Adrenal gland (tissue), 12 donors: ENCODE data around the gene EMID1. TPM values are rescaled to one million over a fixed set of nuclear protein-coding genes. Genes with fewer than 3 reads are reported as not detected.
A peak's percentile ranks its signal among the peaks of the same experiment; 100 is the strongest.

Experiments
- DNase-seq, 7 donors: peaks; one replicate each; pipeline ENCODE4 v3.0.0-alpha.2; 2019 to 2020
- H3K27ac ChIP-seq, 5 donors: fragments of 200-600 bp; sonication (generic) in 4 of 5; 1 replicate in 3 of 5; 2 replicates in 2 of 5; pipeline versions ENCODE4 v1.5.1 to v1.8.0; 2016 to 2020; ENCODE audit warnings: mild to moderate bottlenecking in 1 of 5
- H3K27me3 ChIP-seq: fragments of 200-600 bp; 2 replicates; pipeline ENCODE4 v1.8.0; 2021
- H3K36me3 ChIP-seq, 2 donors: fragments of 200-600 bp; replicated peaks in 1 of 2; 1 replicate in 1 of 2; 2 replicates in 1 of 2; pipeline versions ENCODE4 v1.5.1 to v1.8.0; 2018 to 2022
- H3K4me1 ChIP-seq, 2 donors: fragments of 200-600 bp; replicated peaks in 1 of 2; 1 replicate in 1 of 2; 2 replicates in 1 of 2; pipeline versions ENCODE4 v1.5.1 to v1.8.0; 2018 to 2021
- H3K4me3 ChIP-seq, 4 donors: fragments of 200-600 bp; sonication (generic) in 3 of 4; one replicate each; pipeline ENCODE4 v1.5.1; 2016 to 2018
- H3K9me3 ChIP-seq, 3 donors: fragments of 200-600 bp; sonication (generic) in 1 of 3; replicated peaks in 1 of 3; 1 replicate in 2 of 3; 2 replicates in 1 of 3; pipeline versions ENCODE4 v1.5.1 to v1.8.0; 2016 to 2021
- POLR2A ChIP-seq, 2 donors: fragments of 450-650 bp; IDR thresholded peaks; one replicate each; pipeline ENCODE4 v1.6.1; 2017; ENCODE audit warnings: antibody characterized with exemption in 2 of 2, mild to moderate bottlenecking in 2 of 2, moderate library complexity in 1 of 2
- WGBS, 4 donors: extraction: QIAGEN DNeasy Blood & Tissue Kit in 2 of 4; methylation state at CpG; one replicate each; pipeline versions ENCODE4 v1.1.5 to v1.1.7; 2013 to 2017; 5-methylcytosine and 5-hydroxymethylcytosine counted together
- intact Hi-C, 2 donors: fragments of 100-400 bp; cut with DNase I; formaldehyde crosslinking; loops; one replicate each; pipeline versions ENCODE4 v1.14.1 to v1.15.0; 2022 to 2023
- polyA plus RNA-seq, 3 donors: library from polyadenylated mRNA; stranded (reverse); fragments of 200-250 nt in 2 of 3; fragments of 350-450 nt in 1 of 3; fragmentation: Illumina TruSeq in 1 of 3; extraction: RNeasy Lipid Tissue Mini Kit (QIAGEN cat#74804) in 1 of 3; gene quantifications; one replicate each; pipeline ENCODE4 v1.2.3, GENCODE V29; 2013 to 2014
- total RNA-seq, 9 donors: library from RNA; depleted of rRNA in 4 of 9; stranded (reverse); fragments of >200 nt in 4 of 9; fragments of 120-200 nt in 1 of 9; fragmentation: NEBNext Ultra II Directional in 1 of 9; extraction: Animal tissue kit (Norgen Biotek cat#: 25700) in 1 of 9; gene quantifications; one replicate each; pipeline versions ENCODE4 v1.1.0 to v1.2.4, GENCODE V29; 2013 to 2023
- TF ChIP-seq, protein P1 (sequence below), 6 experiments: fragments of 450-650 bp in 4 of 6; fragments of 200-600 bp in 2 of 6; sonication (generic) in 1 of 6; IDR thresholded peaks; 1 replicate in 5 of 6; 2 replicates in 1 of 6; pipeline versions ENCODE4 v1.5.1 to v1.8.0; 2016 to 2021; ENCODE audit warnings: antibody characterized with exemption in 6 of 6, mild to moderate bottlenecking in 2 of 6, moderate library complexity in 1 of 6
- donor health status: healthy with polysubstance abuse.
- donor health status: Bipolar disorder and iron deficiency.
- donor health status: DM: yes; HTN: yes; CAD: no.
- donor health status: DM: no; HTN: no; CAD: no.
- donor health status: DM: no; HTN: no; CAD: no.
- donor health status: DM: yes; HTN: yes; CAD: no.

EMID1 gene
- total and polyA plus RNA-seq, 12 donors = 2.5 to 70.9 (median 38.7) TPM

DNA sequence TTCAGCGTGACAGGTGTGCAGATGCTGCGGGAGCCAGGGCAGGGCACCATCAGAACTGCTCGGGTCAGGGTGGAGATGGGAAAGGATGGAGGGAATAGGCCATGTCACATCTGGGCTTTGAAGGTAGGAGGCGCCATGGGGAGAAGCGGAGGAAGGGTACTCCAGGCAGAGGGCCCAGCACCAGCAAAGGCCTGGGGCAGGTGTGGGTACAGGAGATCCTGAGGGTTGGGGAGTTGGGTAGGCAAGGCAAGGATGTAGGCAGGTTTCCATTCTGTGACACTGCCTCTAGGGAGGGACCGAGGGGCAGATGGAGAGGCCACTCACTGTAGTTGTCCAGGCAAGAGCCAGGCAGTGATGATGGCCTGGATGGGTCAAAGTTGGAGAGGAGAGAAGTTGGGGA lies 8.5 kb downstream of the EMID1 start:
- whole genome bisulfite sequencing, 4 donors = 96 to 98% (median 97%) methylated on average over 6 of the region's 6 CpGs
- peaks cover 13 to 24% of the 10 kb centered on the region in 2 donors for H3K4me1 ChIP-seq
- no peaks in the 10 kb centered on the region for H3K9me3 ChIP-seq
- no peak for DNase-seq
- no peaks in the 10 kb centered on the region for H3K27me3 ChIP-seq
- H3K27ac ChIP-seq = no peak overlapping the region
- intact Hi-C loops = no loop called here
- no peaks in the 10 kb centered on the region for H3K36me3 ChIP-seq
- TF ChIP-seq, protein P1, sequence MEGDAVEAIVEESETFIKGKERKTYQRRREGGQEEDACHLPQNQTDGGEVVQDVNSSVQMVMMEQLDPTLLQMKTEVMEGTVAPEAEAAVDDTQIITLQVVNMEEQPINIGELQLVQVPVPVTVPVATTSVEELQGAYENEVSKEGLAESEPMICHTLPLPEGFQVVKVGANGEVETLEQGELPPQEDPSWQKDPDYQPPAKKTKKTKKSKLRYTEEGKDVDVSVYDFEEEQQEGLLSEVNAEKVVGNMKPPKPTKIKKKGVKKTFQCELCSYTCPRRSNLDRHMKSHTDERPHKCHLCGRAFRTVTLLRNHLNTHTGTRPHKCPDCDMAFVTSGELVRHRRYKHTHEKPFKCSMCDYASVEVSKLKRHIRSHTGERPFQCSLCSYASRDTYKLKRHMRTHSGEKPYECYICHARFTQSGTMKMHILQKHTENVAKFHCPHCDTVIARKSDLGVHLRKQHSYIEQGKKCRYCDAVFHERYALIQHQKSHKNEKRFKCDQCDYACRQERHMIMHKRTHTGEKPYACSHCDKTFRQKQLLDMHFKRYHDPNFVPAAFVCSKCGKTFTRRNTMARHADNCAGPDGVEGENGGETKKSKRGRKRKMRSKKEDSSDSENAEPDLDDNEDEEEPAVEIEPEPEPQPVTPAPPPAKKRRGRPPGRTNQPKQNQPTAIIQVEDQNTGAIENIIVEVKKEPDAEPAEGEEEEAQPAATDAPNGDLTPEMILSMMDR (IDR thresholded peaks at IDR 0.05) = no peak
- no peak for TF ChIP-seq POLR2A (IDR thresholded peaks at IDR 0.05)
- H3K4me3 ChIP-seq = no peak overlapping the region

DNA sequence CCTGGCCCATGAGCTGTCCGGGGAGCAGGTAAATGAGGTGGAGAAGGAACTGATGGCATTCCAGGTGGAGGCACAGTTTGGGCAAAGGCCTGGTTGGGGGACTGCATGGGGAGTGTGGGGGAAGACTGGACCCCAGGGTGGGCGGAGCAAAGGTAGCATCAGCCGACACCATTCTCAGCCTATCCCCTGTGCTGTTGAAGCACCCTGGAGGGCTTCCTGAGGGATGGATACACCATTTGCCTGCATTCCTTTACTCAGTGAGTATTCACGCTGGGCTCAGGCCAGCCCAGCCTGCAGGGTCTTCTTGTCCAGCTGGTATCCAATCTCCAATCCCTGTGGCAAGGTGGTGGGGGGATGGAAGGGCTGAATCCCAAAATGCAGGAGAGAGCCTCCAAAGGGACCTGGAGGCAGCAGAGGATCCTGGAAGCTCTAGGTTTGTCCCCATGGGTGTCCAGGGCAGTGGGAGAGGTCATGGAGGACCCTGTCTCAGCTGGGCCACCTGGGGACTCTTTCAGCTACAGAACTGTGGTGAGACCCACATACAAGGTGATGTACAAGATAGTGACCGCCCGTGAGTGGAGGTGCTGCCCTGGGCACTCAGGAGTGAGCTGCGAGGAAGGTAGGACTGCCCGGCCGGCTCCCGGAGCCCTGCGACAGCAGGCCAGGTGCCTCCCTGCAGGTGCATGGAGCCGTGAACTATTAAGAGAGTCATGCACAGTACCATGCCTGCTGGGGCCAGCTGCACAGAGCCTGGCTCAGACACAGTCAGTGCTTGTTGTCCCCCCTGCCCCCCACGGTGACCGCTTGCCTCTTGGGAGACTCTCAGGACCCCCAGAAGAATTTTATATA lies 9.5 kb downstream of the EMID1 start:
- DNase-seq = no peak
- TF ChIP-seq POLR2A (IDR thresholded peaks at IDR 0.05) = no peak
- TF ChIP-seq, protein P1 (IDR thresholded peaks at IDR 0.05) = no peak
- Histone ChIP-seq H3K4me3 (no peak overlapping the region), H3K36me3 (no peaks in the 10 kb centered on the region), H3K27me3 (no peaks in the 10 kb centered on the region), H3K9me3 (no peaks in the 10 kb centered on the region), H3K27ac (peak overlapping the region in 1 of 5 donors; percentile 40), H3K4me1 (peaks cover 13 to 22% of the 10 kb centered on the region in 2 donors)
- WGBS, 4 donors = 90 to 95% (median 94%) methylated on average over 4 to 14 of the region's 14 CpGs
- intact Hi-C loops = loop anchor here in 1 of 2 donors (5.0 kb wide), 1 partner anchor 47 kb away; no protein-coding TSS in a partner anchor

DNA sequence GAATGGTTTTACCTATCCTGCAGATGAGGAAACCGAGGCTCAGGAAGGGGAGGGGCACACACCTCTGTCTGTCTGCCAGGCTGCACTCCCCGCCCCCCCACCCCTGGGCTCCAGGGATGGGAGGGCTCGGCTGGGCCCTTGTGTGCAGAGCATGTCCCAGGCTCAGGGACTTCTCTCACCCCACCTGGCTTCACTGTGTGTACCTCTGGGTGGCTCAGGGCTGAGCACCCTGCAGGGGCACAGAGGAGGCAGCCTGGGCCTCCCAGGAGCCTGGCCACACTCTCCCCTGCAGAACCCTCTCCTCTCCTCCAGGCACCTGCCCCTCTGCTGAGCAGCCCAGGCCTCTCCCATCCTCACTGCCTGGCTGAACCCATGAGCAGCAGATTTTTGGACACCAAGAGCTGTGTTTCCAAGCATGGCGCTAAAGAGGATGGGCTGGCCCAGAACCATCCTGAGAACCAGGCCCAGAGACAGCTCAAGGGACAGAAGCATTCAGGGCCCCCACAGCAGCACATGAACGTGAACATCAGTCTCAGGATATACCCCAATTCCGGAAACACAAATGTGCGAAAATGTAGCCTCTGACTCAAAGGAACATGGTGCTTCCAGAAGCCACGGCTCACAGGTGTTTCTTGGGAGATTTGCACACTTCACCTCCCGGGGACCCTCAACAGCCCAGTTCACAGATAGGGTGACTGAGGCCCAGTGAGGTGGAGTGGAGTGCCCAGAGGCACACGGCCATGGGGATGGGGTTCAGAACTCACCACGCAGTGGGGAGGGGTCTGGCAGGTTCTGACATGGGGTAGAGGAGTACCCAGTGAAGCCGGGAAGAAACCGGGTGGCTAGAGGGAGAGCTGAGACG lies 10.5 kb downstream of the EMID1 start:
- Histone ChIP-seq H3K36me3 (no peaks in the 10 kb centered on the region), H3K27me3 (no peaks in the 10 kb centered on the region), H3K4me1 (peaks cover 13 to 22% of the 10 kb centered on the region in 2 donors), H3K27ac (peak overlapping the region; percentile 33 to 90 (median 66)), H3K4me3 (no peak overlapping the region), H3K9me3 (no peaks in the 10 kb centered on the region)
- WGBS, 4 donors = 56 to 76% (median 72%) methylated on average over 7 to 14 of the region's 14 CpGs
- DNase-seq = no peak
- TF ChIP-seq, protein P1 (IDR thresholded peaks at IDR 0.05) = no peak
- TF ChIP-seq POLR2A (IDR thresholded peaks at IDR 0.05) = no peak
- intact Hi-C loops = loop anchor here in 1 of 2 donors (5.0 kb wide), 1 partner anchor 46 kb away; no protein-coding TSS in a partner anchor
